Astrocyte (in vitro differentiated cells and primary cell): ENCODE results near the gene RHOBTB1. TPM values are rescaled to one million over a fixed set of nuclear protein-coding genes. Genes with fewer than 3 reads are reported as not detected.

Source experiments
- DNase-seq: peaks from one replicate; pipeline ENCODE4 v3.0.0-alpha.2; 2010; ENCODE audit warnings: low read depth
- FAIRE-seq: peaks from 2 replicates; lab custom pipeline; 2011; peaks lifted over from hg19 to GRCh38; lab: Jason Lieb, UNC
- H2AFZ ChIP-seq: 2 replicates; pipeline ENCODE4 v1.6.0; 2012; ENCODE audit warnings: low read depth, low read length, inconsistent platforms
- H3K27ac ChIP-seq: 2 replicates; pipeline ENCODE4 v1.5.1; 2011; ENCODE audit warnings: low read depth, low read length, inconsistent platforms
- H3K27me3 ChIP-seq: 2 replicates; pipeline ENCODE4 v1.6.0; 2011; ENCODE audit warnings: low read length, inconsistent platforms; ENCODE audit not compliant: insufficient read depth
- H3K36me3 ChIP-seq: 2 replicates; pipeline ENCODE4 v1.5.1; 2011; ENCODE audit warnings: low read length, inconsistent platforms; ENCODE audit not compliant: insufficient read depth
- H3K4me1 ChIP-seq: 2 replicates; pipeline ENCODE4 v1.5.1; 2011; ENCODE audit warnings: low read length, inconsistent platforms; ENCODE audit not compliant: insufficient read depth
- H3K4me2 ChIP-seq: 2 replicates; pipeline ENCODE4 v1.6.0; 2012; ENCODE audit warnings: low read length, inconsistent platforms
- H3K4me3 ChIP-seq: 2 replicates; pipeline ENCODE4 v1.5.1; 2011; ENCODE audit warnings: low read depth, mild to moderate bottlenecking, low read length, inconsistent platforms; ENCODE audit not compliant: insufficient read depth
- H3K79me2 ChIP-seq: 2 replicates; pipeline ENCODE4 v1.6.0; 2012; ENCODE audit warnings: mild to moderate bottlenecking, low read length, inconsistent platforms; ENCODE audit not compliant: insufficient read depth
- H3K9ac ChIP-seq: 2 replicates; pipeline ENCODE4 v1.6.0; 2012; ENCODE audit warnings: mild to moderate bottlenecking, low read length, inconsistent platforms
- H3K9me3 ChIP-seq: 2 replicates; pipeline ENCODE4 v1.5.1; 2012; ENCODE audit warnings: low read depth, mild to moderate bottlenecking, low read length, inconsistent platforms; ENCODE audit not compliant: insufficient read depth
- H4K20me1 ChIP-seq: 2 replicates; pipeline ENCODE4 v1.6.0; 2012; ENCODE audit warnings: low read length, inconsistent platforms; ENCODE audit not compliant: insufficient read depth
- H3K27ac Mint-ChIP-seq: one replicate; pipeline ENCODE4 v1.8.0; 2021; ENCODE audit warnings: mild to moderate bottlenecking, mixed read lengths; ENCODE audit not compliant: unreplicated experiment
- H3K27me3 Mint-ChIP-seq: one replicate; pipeline ENCODE4 v1.8.0; 2021; ENCODE audit warnings: low read depth, mixed read lengths; ENCODE audit not compliant: unreplicated experiment
- H3K36me3 Mint-ChIP-seq: one replicate; pipeline ENCODE4 v1.8.0; 2021; ENCODE audit warnings: low read depth, mixed read lengths; ENCODE audit not compliant: unreplicated experiment
- H3K4me1 Mint-ChIP-seq: one replicate; pipeline ENCODE4 v1.8.0; 2021; ENCODE audit warnings: low read depth, mixed read lengths; ENCODE audit not compliant: unreplicated experiment
- H3K4me3 Mint-ChIP-seq: one replicate; pipeline ENCODE4 v1.8.0; 2021; ENCODE audit warnings: mild to moderate bottlenecking, moderate library complexity, mixed read lengths; ENCODE audit not compliant: unreplicated experiment
- H3K9me3 Mint-ChIP-seq: one replicate; pipeline ENCODE4 v1.8.0; 2021; ENCODE audit warnings: mild to moderate bottlenecking, mixed read lengths; ENCODE audit not compliant: unreplicated experiment
- EZH2 ChIP-seq: IDR thresholded peaks from 2 replicates; pipeline ENCODE4 v1.6.1; 2012; ENCODE audit warnings: mild to moderate bottlenecking, low read length, inconsistent platforms; ENCODE audit not compliant: insufficient read depth
- total RNA-seq: library from RNA; stranded (reverse); gene quantifications from 2 replicates; pipeline ENCODE4 v1.2.1, GENCODE V29; 2021
- TF ChIP-seq, protein P1 (sequence below): IDR thresholded peaks from 2 replicates; pipeline ENCODE4 v1.5.1; 2011; ENCODE audit warnings: low read depth, mild to moderate bottlenecking, inconsistent platforms, low read length, moderate library complexity; ENCODE audit not compliant: insufficient read depth

The RHOBTB1 gene
- total RNA-seq, 1 donor from 2014 or later = 46.5 TPM

DNA sequence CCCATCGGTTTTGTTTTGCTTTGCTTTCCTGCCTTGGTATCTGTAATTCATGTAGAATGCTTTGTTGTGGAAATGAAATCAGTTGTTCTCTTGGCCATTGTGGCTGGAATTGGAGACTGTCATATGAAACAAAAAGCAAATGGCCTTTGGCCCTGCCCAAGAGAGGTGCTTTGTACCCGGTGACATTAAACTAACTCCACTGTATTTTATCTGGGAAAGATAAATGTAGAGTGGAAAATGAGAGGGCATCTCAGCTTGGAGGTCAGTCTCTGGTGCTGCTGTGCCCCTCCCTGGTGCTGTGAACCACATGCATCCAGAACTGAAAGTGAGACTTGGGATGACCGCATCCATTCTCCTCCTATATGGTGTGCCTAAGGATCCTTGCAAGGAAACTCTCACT is 90.3 kb downstream of the RHOBTB1 start:
- H3K27me3 ChIP-seq = no peaks in the 10 kb centered on the region
- no peak overlapping the region for H2AFZ ChIP-seq
- no peaks in the 10 kb centered on the region for H3K79me2 ChIP-seq
- Mint-ChIP-seq H3K27ac (no peak overlapping the region), H3K4me3 (no peak overlapping the region), H3K36me3 (peaks cover 2% of the 10 kb centered on the region), H3K4me1 (no peaks in the 10 kb centered on the region), H3K27me3 (no peaks in the 10 kb centered on the region), H3K9me3 (peaks cover 11% of the 10 kb centered on the region)
- DNase-seq (no peak), FAIRE-seq (no peak)
- no peak overlapping the region for H3K9ac ChIP-seq
- H3K4me3 ChIP-seq = no peak overlapping the region
- no peak for TF ChIP-seq EZH2
- TF ChIP-seq, protein P1, sequence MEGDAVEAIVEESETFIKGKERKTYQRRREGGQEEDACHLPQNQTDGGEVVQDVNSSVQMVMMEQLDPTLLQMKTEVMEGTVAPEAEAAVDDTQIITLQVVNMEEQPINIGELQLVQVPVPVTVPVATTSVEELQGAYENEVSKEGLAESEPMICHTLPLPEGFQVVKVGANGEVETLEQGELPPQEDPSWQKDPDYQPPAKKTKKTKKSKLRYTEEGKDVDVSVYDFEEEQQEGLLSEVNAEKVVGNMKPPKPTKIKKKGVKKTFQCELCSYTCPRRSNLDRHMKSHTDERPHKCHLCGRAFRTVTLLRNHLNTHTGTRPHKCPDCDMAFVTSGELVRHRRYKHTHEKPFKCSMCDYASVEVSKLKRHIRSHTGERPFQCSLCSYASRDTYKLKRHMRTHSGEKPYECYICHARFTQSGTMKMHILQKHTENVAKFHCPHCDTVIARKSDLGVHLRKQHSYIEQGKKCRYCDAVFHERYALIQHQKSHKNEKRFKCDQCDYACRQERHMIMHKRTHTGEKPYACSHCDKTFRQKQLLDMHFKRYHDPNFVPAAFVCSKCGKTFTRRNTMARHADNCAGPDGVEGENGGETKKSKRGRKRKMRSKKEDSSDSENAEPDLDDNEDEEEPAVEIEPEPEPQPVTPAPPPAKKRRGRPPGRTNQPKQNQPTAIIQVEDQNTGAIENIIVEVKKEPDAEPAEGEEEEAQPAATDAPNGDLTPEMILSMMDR = no peak
- H4K20me1 ChIP-seq = no peaks in the 10 kb centered on the region
- H3K4me2 ChIP-seq = no peak overlapping the region
- no peaks in the 10 kb centered on the region for H3K9me3 ChIP-seq
- H3K4me1 ChIP-seq = no peaks in the 10 kb centered on the region
- no peaks in the 10 kb centered on the region for H3K36me3 ChIP-seq
- no peak overlapping the region for H3K27ac ChIP-seq

DNA sequence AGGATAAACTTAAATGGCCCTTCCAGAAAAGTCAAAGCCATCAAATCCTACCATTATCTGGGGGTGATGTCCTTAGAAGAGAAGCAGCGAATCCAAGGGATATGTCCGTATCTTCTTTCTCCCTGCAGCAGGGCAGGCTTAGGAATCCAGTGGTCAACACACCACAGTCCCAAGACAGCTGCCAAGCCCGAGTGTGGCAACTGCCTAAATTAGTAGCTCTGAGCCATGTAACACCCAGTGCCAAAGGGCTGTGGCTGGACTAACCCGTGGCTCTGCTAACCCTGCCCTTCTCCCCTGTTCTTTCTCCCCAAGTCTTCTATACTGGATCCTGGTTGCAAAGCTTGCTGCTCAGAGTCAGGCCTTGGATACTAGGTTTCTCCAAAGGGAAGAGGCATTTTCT is 90.9 kb downstream of the RHOBTB1 start:
- Histone ChIP-seq H3K4me1 (peaks cover 3% of the 10 kb centered on the region), H3K4me3 (no peak overlapping the region), H3K27me3 (no peaks in the 10 kb centered on the region), H3K27ac (no peak overlapping the region), H3K9ac (no peak overlapping the region), H3K9me3 (no peaks in the 10 kb centered on the region), H3K79me2 (no peaks in the 10 kb centered on the region), H3K36me3 (no peaks in the 10 kb centered on the region), H2AFZ (no peak overlapping the region), H4K20me1 (no peaks in the 10 kb centered on the region), H3K4me2 (no peak overlapping the region)
- no peak for TF ChIP-seq EZH2
- TF ChIP-seq, protein P1 = no peak
- FAIRE-seq (no peak), DNase-seq (no peak)
- peaks cover 11% of the 10 kb centered on the region for H3K9me3 Mint-ChIP-seq
- H3K36me3 Mint-ChIP-seq = peaks cover 2% of the 10 kb centered on the region
- H3K4me3 Mint-ChIP-seq = no peak overlapping the region
- H3K27me3 Mint-ChIP-seq = no peaks in the 10 kb centered on the region
- H3K4me1 Mint-ChIP-seq = no peaks in the 10 kb centered on the region
- H3K27ac Mint-ChIP-seq = no peak overlapping the region

DNA sequence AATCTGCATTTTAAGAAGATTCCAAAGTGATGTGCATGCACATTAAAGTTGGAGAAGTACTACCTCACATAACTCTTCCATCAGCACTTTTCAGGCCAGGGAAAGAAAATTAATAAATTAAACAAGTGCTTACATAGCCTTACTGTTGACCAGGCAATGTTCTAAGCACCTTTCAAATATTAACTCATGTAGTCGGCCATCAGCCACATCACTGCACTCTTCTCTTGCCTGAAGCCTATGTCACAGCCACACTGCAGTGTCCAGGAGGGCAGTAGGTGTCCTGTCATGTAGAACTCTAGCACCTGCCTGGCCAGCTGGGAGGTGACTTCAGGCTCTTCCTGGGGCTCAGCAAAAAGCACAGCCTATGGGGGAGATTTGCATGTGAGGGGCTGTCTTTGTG is 94.2 kb downstream of the RHOBTB1 start:
- Mint-ChIP-seq H3K27me3 (no peaks in the 10 kb centered on the region), H3K4me3 (no peak overlapping the region), H3K4me1 (peaks cover 18% of the 10 kb centered on the region), H3K36me3 (peaks cover 2% of the 10 kb centered on the region), H3K27ac (no peak overlapping the region), H3K9me3 (peaks cover 9% of the 10 kb centered on the region)
- Histone ChIP-seq H3K79me2 (no peaks in the 10 kb centered on the region), H3K36me3 (no peaks in the 10 kb centered on the region), H3K4me2 (no peak overlapping the region), H3K9ac (no peak overlapping the region), H3K27me3 (no peaks in the 10 kb centered on the region), H3K4me3 (no peak overlapping the region), H3K4me1 (peaks cover 10% of the 10 kb centered on the region), H2AFZ (no peak overlapping the region), H4K20me1 (no peaks in the 10 kb centered on the region), H3K27ac (no peak overlapping the region), H3K9me3 (no peaks in the 10 kb centered on the region)
- DNase-seq = no peak
- TF ChIP-seq, protein P1 = no peak
- no peak for TF ChIP-seq EZH2
- FAIRE-seq = no peak
